Coronary artery (tissue), 2 donors: Measurements from ENCODE around the gene CLN5.

Experiments used
- DNase-seq: peaks from one replicate; pipeline ENCODE4 v3.0.0-alpha.2; 2017; ENCODE audit warnings: low spot score
- H3K27ac ChIP-seq, 2 donors: fragments of 200-600 bp; sonication (generic); one replicate each; pipeline ENCODE4 v1.5.1; 2016 to 2019
- H3K4me3 ChIP-seq: fragments of 200-600 bp; sonication (generic); 2 replicates; pipeline ENCODE4 v1.5.1; 2016; ENCODE audit warnings: mild to moderate bottlenecking, moderate library complexity
- TF ChIP-seq, protein P1 (sequence below): fragments of 200-600 bp; sonication (generic); IDR thresholded peaks from one replicate; pipeline ENCODE4 v1.5.1; 2019; ENCODE audit warnings: antibody characterized with exemption

Gene CLN5

DNA sequence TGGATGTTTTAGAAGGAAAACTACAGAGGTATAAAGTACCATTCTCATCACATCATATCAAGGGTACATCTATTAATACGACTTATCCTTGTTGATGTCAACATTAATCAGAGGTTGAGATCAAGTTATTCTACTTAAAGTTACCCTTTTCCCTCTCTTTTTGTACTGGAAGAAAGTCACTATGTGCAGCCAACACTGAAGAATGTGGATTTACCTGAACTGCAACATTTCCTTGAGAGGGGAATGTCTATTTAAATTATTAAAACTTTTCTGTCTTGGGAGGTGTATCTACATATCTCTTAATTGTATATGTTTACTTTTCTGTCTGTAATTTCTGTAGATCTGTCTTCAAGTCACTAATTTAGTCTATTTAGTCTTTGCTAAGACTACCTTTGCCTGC, 37.6 kb downstream of the CLN5 start:
- TF ChIP-seq, protein P1, sequence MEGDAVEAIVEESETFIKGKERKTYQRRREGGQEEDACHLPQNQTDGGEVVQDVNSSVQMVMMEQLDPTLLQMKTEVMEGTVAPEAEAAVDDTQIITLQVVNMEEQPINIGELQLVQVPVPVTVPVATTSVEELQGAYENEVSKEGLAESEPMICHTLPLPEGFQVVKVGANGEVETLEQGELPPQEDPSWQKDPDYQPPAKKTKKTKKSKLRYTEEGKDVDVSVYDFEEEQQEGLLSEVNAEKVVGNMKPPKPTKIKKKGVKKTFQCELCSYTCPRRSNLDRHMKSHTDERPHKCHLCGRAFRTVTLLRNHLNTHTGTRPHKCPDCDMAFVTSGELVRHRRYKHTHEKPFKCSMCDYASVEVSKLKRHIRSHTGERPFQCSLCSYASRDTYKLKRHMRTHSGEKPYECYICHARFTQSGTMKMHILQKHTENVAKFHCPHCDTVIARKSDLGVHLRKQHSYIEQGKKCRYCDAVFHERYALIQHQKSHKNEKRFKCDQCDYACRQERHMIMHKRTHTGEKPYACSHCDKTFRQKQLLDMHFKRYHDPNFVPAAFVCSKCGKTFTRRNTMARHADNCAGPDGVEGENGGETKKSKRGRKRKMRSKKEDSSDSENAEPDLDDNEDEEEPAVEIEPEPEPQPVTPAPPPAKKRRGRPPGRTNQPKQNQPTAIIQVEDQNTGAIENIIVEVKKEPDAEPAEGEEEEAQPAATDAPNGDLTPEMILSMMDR, result no peak
- no peak overlapping the region for H3K27ac ChIP-seq
- H3K4me3 ChIP-seq, result no peak overlapping the region
- DNase-seq, result no peak

DNA sequence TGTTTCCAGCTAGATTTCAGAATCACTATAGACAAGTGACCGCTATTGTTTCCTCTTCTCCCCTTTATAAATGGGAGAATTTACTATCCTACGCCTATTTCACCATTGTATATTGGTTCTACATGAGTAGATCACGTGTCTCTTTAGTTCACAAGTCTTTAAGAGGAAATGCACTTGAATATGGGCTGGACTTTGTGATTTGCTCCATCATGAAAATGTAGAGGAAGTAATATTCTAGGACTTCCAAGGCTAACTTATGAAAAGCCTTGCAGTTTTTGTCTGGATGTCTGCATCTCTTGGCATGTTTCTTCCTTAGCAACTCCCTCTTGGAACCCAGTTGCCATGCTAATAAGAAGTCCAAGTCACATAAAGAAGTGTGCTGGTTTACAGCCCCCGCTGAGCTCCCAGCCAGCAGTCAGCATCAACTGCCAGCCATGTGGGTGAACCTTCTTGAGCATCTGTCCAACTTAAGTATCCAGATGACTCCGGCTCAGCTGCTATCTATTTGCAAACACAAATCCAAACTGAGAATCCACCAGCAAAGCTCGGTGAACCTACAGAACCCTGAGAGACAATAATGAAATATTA, 39.9 kb downstream of the CLN5 start:
- H3K4me3 ChIP-seq, result no peak overlapping the region
- TF ChIP-seq, protein P1, result no peak
- no peak for DNase-seq
- H3K27ac ChIP-seq, result no peak overlapping the region

DNA sequence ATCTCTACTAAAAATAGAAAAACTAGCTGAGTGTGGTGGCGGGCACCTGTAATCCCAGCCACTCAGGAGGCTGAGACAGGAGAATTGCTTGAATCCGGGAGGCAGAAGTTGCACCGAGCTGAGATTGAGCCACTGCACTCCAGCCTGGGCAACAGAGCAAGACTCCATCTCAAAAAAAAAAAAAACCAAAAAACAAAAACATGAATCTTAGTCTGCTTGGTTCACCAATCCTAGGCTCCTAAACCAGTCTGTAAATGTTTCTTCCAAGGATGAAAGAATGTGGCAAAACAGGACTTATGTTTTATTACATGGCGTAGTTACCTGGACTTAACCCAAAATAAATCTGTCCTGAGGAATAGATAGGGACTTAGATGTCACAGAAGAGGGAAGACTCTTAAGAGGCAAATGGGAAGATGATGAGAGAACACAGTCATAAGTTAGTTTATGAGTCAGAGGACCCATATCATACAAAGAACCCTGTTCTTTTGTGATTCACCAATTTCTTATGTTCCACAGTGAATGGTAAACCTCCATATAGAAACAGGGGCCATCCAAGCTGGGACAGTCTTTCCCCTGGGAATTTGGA, 41.9 kb downstream of the CLN5 start:
- no peak overlapping the region for H3K27ac ChIP-seq
- no peak for DNase-seq
- TF ChIP-seq, protein P1, result no peak
- no peak overlapping the region for H3K4me3 ChIP-seq

DNA sequence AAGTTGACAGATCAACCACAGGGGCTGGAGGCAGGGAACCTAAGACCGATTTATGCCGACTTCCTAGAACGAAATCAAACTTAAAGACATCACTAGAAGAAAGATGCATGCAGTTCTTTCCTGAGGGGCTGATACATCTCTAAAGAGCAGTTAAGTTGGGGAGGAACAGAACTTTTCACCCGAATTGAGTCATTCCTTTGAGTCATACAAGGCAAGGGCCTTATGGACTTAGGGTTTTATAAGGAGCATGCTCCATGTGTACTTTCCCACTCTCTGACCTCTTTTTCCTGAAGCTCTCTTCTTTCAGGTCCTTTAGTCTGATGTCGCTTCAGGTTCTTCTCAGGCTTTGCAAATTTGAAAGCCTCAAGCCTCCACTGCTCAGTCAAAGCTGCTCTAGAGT, 43.0 kb downstream of the CLN5 start:
- DNase-seq, result no peak
- Histone ChIP-seq H3K27ac (no peak overlapping the region), H3K4me3 (no peak overlapping the region)
- TF ChIP-seq, protein P1, result no peak

DNA sequence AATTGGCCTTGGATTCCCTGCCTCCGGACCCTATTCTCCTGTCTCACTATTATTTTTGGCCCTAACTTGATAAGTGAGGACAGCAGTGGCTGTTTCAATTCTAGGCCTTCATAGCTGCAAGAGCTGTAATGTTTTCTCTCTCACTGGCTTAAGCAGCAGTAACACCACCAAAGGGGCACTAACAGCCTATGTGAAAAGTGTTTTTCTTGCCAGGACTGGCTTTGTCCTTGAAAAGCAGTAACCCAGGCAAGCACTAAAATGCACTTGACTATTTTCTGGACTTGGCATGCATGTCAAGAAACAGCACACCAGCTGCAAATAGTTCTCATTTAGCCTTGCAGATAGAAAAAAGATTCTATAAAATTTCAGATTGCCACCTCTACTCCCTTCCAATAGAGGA, 44.4 kb downstream of the CLN5 start:
- TF ChIP-seq, protein P1, result no peak
- no peak for DNase-seq

DNA sequence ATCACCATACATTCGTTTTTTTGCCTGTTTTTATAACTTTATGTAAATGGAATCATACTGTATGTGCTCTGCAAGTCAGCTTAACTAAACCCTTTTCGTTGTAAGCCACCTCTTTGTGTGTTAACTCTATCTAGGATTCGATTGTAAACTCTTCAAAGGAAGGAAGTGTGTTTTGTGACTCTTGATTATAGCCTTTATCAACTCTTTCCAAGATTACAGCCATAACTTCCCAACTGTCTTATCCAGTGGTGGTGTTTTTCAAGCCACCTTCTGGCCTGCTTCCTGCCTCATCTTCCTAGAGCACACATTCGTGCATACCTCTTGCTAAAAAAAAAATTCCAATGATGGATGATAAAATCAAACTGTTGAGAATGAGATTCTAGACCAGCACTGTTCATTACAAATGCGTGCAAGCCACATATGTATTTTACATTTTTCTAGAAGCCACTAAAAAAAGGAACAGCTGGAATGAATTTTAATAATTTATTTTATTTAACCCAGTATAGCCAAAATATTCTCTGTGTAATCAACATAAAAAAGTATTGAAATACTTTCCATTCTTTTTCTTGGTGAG, 47.1 kb downstream of the CLN5 start:
- no peak for DNase-seq
- TF ChIP-seq, protein P1, result no peak
- Histone ChIP-seq H3K27ac (no peak overlapping the region), H3K4me3 (no peak overlapping the region)

More for the DNA sequence above, 44.4 kb downstream of the CLN5 start:
- H3K4me3 ChIP-seq, result no peak overlapping the region
- no peak overlapping the region for H3K27ac ChIP-seq

DNA sequence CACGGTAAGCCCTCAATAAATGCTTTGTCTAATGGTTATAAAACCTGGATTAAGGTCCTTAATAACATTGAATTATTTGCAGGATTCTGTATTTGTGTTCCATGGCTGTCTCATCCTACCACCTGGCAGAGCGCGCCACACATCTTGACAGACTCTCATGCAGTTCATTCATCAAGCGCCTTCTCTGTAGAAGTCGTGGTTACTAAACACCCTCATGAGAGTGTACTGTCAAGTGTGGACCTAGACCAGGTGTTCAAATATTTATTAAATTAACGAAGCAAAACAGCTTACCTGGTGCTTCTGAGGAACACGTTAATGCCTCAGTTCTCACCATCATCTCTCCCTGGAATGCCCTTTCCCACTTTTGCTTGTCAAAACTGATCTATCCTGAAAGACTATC, 48.2 kb downstream of the CLN5 start:
- H3K27ac ChIP-seq, result no peak overlapping the region
- H3K4me3 ChIP-seq, result no peak overlapping the region
- TF ChIP-seq, protein P1, result no peak
- no peak for DNase-seq
